BJ (cell line): ENCODE data around the gene ADGRV1. TPM values are rescaled to one million over a fixed set of nuclear protein-coding genes. Genes with fewer than 3 reads are reported as not detected.

Experiments used
- CTCF ChIA-PET: fragments of 350-600 bp; formaldehyde crosslinking; extraction: SDS; loops from one replicate; lab custom pipeline; 2021; ENCODE audit warnings: antibody characterized with exemption, inconsistent platforms; lab: Yijun Ruan, JAX
- POLR2A ChIA-PET: fragments of 300-600 bp; sonication (Branson Sonifier 250); formaldehyde crosslinking; extraction: SDS; loops from one replicate; lab custom pipeline; 2021; ENCODE audit warnings: antibody characterized with exemption; lab: Charles Lee
- DNase-seq: peaks from one replicate; pipeline ENCODE4 v3.0.0-alpha.2; 2011; ENCODE audit warnings: low read depth
- H3K27me3 ChIP-seq: 2 replicates; pipeline ENCODE4 v1.6.0; 2011; ENCODE audit warnings: low read length; ENCODE audit not compliant: control insufficient read depth, insufficient read depth
- H3K36me3 ChIP-seq: 2 replicates; pipeline ENCODE4 v1.5.1; 2011; ENCODE audit warnings: low read length; ENCODE audit not compliant: control insufficient read depth, insufficient read depth
- H3K4me3 ChIP-seq: 2 replicates; pipeline ENCODE4 v1.5.1; 2011; ENCODE audit warnings: low read depth, mild to moderate bottlenecking, control low read depth, low read length
- CTCF ChIP-seq: IDR thresholded peaks from 2 replicates; pipeline ENCODE4 v1.5.1; 2011; ENCODE audit warnings: low read depth, mild to moderate bottlenecking, control low read depth, inconsistent platforms, low read length, moderate library complexity; ENCODE audit not compliant: insufficient read depth
- polyA plus RNA-seq: library from polyadenylated mRNA; depleted of rRNA; stranded (reverse); fragments of >200 nt; gene quantifications from 2 replicates; pipeline ENCODE4 v1.2.3, GENCODE V29; 2011

ADGRV1 gene
- polyA plus RNA-seq, 1 experiment: 0.15 TPM

GRCh38 chr5:91024727-91025126 lies 466.1 kb downstream of the ADGRV1 start:
- TF ChIP-seq CTCF: no peak
- no peak overlapping the region for H3K4me3 ChIP-seq
- POLR2A ChIA-PET: no interaction called here
- no peaks in the 10 kb centered on the region; the same call in 1 of the 2 replicates for H3K27me3 ChIP-seq
- H3K36me3 ChIP-seq: no peaks in the 10 kb centered on the region
- no peak for DNase-seq
- CTCF ChIA-PET: no interaction called here

GRCh38 chr5:91025449-91025848 lies 466.9 kb downstream of the ADGRV1 start:
- no peak for DNase-seq
- Histone ChIP-seq H3K27me3 (no peaks in the 10 kb centered on the region; the same call in 1 of the 2 replicates), H3K4me3 (no peak overlapping the region), H3K36me3 (no peaks in the 10 kb centered on the region)
- CTCF ChIA-PET: no interaction called here
- POLR2A ChIA-PET: no interaction called here
- no peak for TF ChIP-seq CTCF

- CTCF ChIA-PET: interaction anchor here (0.9 kb wide), 1 partner anchor 94 kb away, joined by 3 read pairs; no protein-coding TSS in a partner anchor
- Histone ChIP-seq H3K27me3 (no peaks in the 10 kb centered on the region; the same call in 1 of the 2 replicates), H3K4me3 (no peak overlapping the region), H3K36me3 (no peaks in the 10 kb centered on the region)
- POLR2A ChIA-PET: no interaction called here
- TF ChIP-seq CTCF: no peak
- no peak for DNase-seq
Measured at GRCh38 chr5:91025956-91026355, 467.4 kb downstream of the ADGRV1 start.

- Histone ChIP-seq H3K36me3 (no peaks in the 10 kb centered on the region), H3K27me3 (no peaks in the 10 kb centered on the region; the same call in 1 of the 2 replicates), H3K4me3 (no peak overlapping the region)
- ChIA-PET POLR2A (no interaction called here), CTCF (interaction anchor here (0.9 kb wide), 1 partner anchor 95 kb away, joined by 3 read pairs; no protein-coding TSS in a partner anchor)
- DNase-seq: no peak
- TF ChIP-seq CTCF: no peak
Measured at GRCh38 chr5:91026466-91026865, 467.9 kb downstream of the ADGRV1 start.

GRCh38 chr5:91027405-91028139 lies 469.0 kb downstream of the ADGRV1 start:
- Histone ChIP-seq H3K36me3 (no peaks in the 10 kb centered on the region), H3K4me3 (no peak overlapping the region), H3K27me3 (no peaks in the 10 kb centered on the region; the same call in 1 of the 2 replicates)
- no peak for DNase-seq
- CTCF ChIA-PET: interaction anchor here (0.7 kb wide), 1 partner anchor 28 kb away, joined by 3 read pairs; no protein-coding TSS in a partner anchor
- no peak for TF ChIP-seq CTCF
- POLR2A ChIA-PET: no interaction called here
